GM10248 (cell line): ENCODE measurements around the gene C11orf21.

Experiments
- CTCF ChIA-PET: fragments of 300-600 bp; sonication (Branson Sonifier 250); formaldehyde crosslinking; extraction: SDS; loops from one replicate; lab custom pipeline; 2021; ENCODE audit warnings: antibody characterized with exemption; lab: Yijun Ruan, JAX
- POLR2A ChIA-PET: fragments of 350-650 bp; sonication (Branson Sonifier 250); formaldehyde crosslinking; extraction: SDS; loops from one replicate; lab custom pipeline; 2020; ENCODE audit warnings: antibody characterized with exemption; lab: Yijun Ruan, JAX
- DNase-seq: peaks from one replicate; pipeline ENCODE4 v3.0.0; 2012; ENCODE audit errors: extremely low spot score
- TF ChIP-seq, protein P1 (sequence below): IDR thresholded peaks from 2 replicates; pipeline ENCODE4 v1.5.1; 2012; ENCODE audit warnings: mild to moderate bottlenecking, low read depth; ENCODE audit errors: extremely low read depth, missing control alignments, control extremely low read depth

Gene C11orf21

DNA sequence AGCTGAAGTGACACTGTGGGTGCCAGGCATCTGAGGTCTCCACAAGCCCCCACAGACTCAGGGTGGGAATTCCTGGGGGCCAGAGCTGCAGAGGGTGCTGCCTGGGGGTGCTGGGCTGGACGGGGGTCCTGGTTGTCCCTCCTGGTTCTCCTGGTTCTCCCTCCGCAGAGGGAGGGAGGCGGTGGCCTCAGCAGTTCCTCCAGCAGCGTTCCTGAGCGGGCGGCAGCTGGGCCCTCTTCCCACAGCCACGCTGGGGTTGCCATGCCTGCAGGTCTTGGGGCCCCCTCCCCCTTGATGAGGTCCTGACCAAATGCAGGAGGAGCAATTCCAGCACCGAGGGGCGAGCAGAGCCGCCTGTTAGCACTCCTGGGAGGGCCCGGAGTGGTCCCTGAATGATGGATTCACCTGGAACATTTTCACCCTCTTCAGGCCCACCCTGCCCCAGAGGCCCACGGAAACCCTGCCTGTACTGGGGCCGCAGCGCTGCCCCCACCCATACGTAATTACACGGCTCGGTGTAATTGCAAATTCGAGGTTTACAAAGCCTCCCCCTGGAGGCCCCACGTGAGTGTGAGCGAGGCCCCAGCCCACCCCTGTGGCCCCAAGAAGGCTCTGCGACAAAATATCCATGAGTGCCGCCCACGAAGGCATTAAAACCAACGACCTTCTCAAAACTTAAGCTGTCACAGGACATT, 635 bp downstream of the C11orf21 start:
- no peak for DNase-seq
- ChIA-PET CTCF (interaction anchor here (0.8 to 17.1 kb wide), 3 partner anchors 10 to 127 kb away, joined by 3 to 485 read pairs (median 3); no protein-coding TSS in a partner anchor), POLR2A (interaction anchor here (0.6 kb wide), 1 partner anchor 118 kb away, joined by 4 read pairs; no protein-coding TSS in a partner anchor)
- TF ChIP-seq, protein P1, sequence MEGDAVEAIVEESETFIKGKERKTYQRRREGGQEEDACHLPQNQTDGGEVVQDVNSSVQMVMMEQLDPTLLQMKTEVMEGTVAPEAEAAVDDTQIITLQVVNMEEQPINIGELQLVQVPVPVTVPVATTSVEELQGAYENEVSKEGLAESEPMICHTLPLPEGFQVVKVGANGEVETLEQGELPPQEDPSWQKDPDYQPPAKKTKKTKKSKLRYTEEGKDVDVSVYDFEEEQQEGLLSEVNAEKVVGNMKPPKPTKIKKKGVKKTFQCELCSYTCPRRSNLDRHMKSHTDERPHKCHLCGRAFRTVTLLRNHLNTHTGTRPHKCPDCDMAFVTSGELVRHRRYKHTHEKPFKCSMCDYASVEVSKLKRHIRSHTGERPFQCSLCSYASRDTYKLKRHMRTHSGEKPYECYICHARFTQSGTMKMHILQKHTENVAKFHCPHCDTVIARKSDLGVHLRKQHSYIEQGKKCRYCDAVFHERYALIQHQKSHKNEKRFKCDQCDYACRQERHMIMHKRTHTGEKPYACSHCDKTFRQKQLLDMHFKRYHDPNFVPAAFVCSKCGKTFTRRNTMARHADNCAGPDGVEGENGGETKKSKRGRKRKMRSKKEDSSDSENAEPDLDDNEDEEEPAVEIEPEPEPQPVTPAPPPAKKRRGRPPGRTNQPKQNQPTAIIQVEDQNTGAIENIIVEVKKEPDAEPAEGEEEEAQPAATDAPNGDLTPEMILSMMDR = no peak

DNA sequence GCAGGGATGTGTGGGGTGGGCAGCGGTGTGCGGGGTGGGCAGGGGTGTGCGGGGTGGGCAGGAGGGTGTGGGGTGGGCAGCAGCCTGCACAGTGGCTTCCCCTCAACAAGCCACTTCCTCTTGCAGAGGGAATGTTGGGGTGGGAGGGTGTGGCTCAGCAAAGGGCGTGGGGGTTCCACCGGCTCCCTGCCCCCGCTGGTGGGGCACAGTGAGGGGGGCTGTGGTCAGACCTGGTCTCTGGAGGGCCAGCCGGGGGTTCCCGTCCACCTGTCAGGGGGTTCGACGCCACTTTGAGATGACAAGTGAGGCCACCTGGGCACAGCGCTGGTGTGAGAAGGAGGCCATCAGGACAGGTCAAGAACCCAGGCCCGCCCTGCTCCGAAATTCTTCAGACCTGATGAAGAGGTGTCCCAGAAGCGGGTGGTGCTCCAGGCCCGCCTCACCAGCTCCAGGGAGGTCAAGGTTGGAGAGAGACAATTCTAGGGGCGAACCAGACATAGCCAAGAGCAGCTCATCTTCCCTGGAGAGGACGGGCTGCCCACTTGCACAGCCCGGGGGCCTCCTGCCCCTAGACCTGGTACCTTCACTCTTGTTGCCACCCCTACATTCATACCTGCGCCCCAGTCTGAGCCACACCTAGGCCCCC, 1.3 kb downstream of the C11orf21 start:
- CTCF ChIA-PET = interaction anchor here (0.8 to 17.1 kb wide), 3 partner anchors 11 to 127 kb away, joined by 3 to 485 read pairs (median 3); no protein-coding TSS in a partner anchor
- POLR2A ChIA-PET = no interaction called here
- TF ChIP-seq, protein P1 = no peak
- DNase-seq = no peak

DNA sequence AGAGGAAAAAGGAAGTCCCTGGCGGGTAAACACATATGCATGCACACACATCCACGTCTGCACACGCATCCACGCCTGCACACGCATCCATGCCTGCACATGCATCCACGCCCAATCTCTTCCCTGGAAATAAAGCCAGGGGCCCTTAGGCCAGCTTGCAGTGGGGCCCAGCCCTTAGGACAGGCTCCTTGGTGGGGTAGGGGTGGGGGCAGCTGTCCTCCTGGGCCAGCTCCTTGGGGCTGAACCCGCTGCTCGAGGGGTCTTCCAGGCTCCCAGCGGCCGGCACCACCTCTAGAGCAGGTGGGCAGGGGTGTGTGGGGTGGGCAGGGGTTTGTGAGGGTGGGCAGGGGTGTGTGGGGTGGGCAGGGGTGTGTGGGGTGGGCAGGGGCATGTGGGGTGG, 1.9 kb downstream of the C11orf21 start:
- CTCF ChIA-PET = interaction anchor here (2.3 to 17.1 kb wide), 2 partner anchors 102 to 121 kb away, joined by 8 to 485 read pairs; no protein-coding TSS in a partner anchor
- TF ChIP-seq, protein P1 = no peak

DNA sequence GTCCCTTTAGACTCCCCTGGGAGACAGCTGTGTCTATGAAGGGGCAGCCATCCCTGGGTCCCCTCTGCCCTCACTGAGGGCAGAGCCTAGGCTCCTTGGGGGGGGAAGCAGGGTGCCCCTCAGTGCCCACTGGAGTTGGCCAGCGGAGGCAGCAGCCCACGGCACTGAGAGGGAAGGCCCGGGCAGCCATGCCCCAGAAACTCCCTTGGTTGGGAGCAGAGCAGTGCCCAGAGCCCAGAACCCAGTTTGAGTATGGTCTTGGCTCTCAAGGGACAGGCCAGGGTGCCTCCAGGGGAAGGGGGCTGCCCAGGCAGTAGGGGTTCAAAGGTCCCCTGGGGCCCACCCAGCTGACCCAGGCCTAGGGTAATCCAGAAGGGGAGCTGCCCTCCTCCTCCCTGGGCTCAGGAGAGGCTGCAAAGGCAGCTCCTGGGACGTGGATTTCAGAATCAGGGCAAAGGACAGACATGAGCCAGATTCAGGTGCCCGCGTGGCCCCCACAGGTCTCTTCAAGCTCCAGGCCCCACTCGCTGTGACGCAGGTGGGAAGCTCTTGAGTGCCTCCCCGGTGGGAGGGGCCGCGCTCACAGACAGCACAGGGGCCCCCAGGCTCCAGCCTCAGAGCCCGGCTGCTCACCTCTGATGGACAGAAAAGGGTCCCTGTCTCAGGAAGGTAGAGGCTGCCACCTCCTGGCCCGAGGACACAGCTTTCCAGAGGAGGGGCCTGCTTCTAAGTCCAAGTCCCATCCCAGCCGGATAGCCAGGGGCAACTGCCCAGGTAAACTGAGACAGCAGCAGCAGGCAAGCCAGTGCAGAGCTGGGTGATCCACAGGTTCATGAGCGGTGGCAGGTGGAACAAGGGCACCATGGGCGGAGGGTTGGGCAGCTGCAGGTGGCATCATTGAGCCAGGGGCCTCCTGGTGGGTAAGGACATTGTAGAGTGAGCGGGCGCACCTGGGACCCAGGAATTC, 2.6 kb downstream of the C11orf21 start:
- ChIA-PET CTCF (interaction anchor here (1.0 to 17.1 kb wide), 3 partner anchors 11 to 122 kb away, joined by 3 to 485 read pairs (median 8); no protein-coding TSS in a partner anchor), POLR2A (no interaction called here)
- TF ChIP-seq, protein P1 = peak; percentile 15
- DNase-seq = no peak

More for the DNA sequence above, 1.9 kb downstream of the C11orf21 start:
- POLR2A ChIA-PET = no interaction called here
- no peak for DNase-seq

DNA sequence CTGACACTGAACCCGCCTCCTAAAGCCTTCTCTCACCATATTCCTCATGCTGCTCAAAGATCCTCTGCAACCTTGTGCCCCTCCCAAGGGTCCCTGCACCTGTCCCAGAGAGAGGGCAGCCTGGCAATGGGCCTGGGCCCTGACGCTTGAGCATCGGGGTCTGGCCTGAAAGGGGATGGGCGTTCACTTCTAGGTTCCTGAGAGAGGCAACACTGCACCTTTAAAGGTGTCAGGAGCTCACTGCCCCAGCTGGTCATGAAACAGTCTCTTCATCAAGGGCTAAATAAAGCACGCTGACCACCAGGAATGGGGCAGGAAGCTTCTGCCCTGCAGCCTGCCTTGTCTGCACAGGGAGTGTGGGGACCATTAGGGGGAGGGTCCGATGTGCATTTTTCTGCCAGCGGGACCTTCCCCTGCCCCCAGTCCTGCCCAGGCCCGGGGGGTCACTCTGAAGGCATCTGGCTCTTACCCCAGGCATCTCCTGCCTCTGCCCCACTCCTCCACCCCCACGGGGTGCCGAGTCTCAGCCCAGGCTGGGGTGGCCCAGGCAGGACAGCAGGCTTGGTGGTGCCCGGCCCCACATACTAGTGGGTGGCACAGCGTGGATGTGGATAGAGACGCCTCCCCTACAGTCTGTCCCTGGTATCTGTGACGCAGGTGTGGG, 3.5 kb downstream of the C11orf21 start:
- DNase-seq = no peak
- ChIA-PET CTCF (interaction anchor here (1.0 to 17.1 kb wide), 3 partner anchors 10 to 123 kb away, joined by 3 to 485 read pairs (median 8); no protein-coding TSS in a partner anchor), POLR2A (no interaction called here)
- TF ChIP-seq, protein P1 = no peak
